Neural progenitor cell (in vitro differentiated cells): ENCODE results near the gene RIC8B. TPM values are rescaled to one million over a fixed set of nuclear protein-coding genes. Genes with fewer than 3 reads are reported as not detected.

Experiments
- DNase-seq: peaks from one replicate; pipeline ENCODE4 v3.0.0-alpha.2; 2016; ENCODE audit warnings: low spot score
- H2AFZ ChIP-seq: fragments of 200-600 bp; sonication (generic); replicated peaks from 2 replicates; pipeline ENCODE4 v1.6.1; 2016; ENCODE audit warnings: antibody characterized with exemption
- H3F3A ChIP-seq: fragments of 200-600 bp; sonication (generic); 2 replicates; pipeline ENCODE4 v1.6.1; 2016; ENCODE audit warnings: antibody characterized with exemption, low read depth
- H3K27ac ChIP-seq: fragments of 200-600 bp; sonication (generic); 2 replicates; pipeline ENCODE4 v1.5.1; 2016; ENCODE audit warnings: mild to moderate bottlenecking
- H3K27me3 ChIP-seq: fragments of 200-600 bp; sonication (generic); 2 replicates; pipeline ENCODE4 v1.6.1; 2016; ENCODE audit warnings: mild to moderate bottlenecking, moderate library complexity
- H3K36me3 ChIP-seq: fragments of 200-600 bp; sonication (generic); 2 replicates; pipeline ENCODE4 v1.5.1; 2016
- H3K4me1 ChIP-seq: fragments of 200-600 bp; sonication (generic); 2 replicates; pipeline ENCODE4 v1.6.1; 2016; ENCODE audit warnings: mixed run types
- H3K4me2 ChIP-seq: fragments of 200-600 bp; sonication (generic); 2 replicates; pipeline ENCODE4 v1.6.1; 2016
- H3K4me3 ChIP-seq: fragments of 200-600 bp; sonication (generic); 2 replicates; pipeline ENCODE4 v1.5.1; 2016
- H3K79me2 ChIP-seq: fragments of 200-600 bp; sonication (generic); 2 replicates; pipeline ENCODE4 v1.6.1; 2016; ENCODE audit warnings: low read depth
- H3K9ac ChIP-seq: fragments of 200-600 bp; sonication (generic); 2 replicates; pipeline ENCODE4 v1.6.1; 2016
- H3K9me3 ChIP-seq: fragments of 200-600 bp; sonication (generic); 2 replicates; pipeline ENCODE4 v1.5.1; 2016; ENCODE audit warnings: low read depth
- H4K20me1 ChIP-seq: fragments of 200-600 bp; sonication (generic); 2 replicates; pipeline ENCODE4 v1.6.1; 2016; ENCODE audit warnings: low read depth
- H3K27ac Mint-ChIP-seq: 3 replicates; pipeline ENCODE4 v1.8.0; 2021; ENCODE audit warnings: mixed read lengths
- H3K27me3 Mint-ChIP-seq: 2 replicates; pipeline ENCODE4 v1.8.0; 2022; ENCODE audit warnings: low read depth, mild to moderate bottlenecking, inconsistent platforms, moderate library complexity, mixed read lengths; ENCODE audit not compliant: insufficient read depth
- H3K36me3 Mint-ChIP-seq: 3 replicates; pipeline ENCODE4 v1.8.0; 2021; ENCODE audit warnings: mixed read lengths
- H3K4me1 Mint-ChIP-seq: 3 replicates; pipeline ENCODE4 v1.8.0; 2021; ENCODE audit warnings: mixed read lengths
- H3K4me3 Mint-ChIP-seq: 3 replicates; pipeline ENCODE4 v1.8.0; 2021; ENCODE audit warnings: mild to moderate bottlenecking, moderate library complexity, mixed read lengths
- H3K9me3 Mint-ChIP-seq: 3 replicates; pipeline ENCODE4 v1.8.0; 2020; ENCODE audit warnings: mixed read lengths
- CTCF ChIP-seq: fragments of 200-600 bp; sonication (generic); IDR thresholded peaks from 2 replicates; pipeline ENCODE4 v1.5.1; 2017; ENCODE audit warnings: antibody characterized with exemption, mild to moderate bottlenecking
- EZH2 ChIP-seq: fragments of 200-600 bp; sonication (generic); IDR thresholded peaks from 2 replicates; pipeline ENCODE4 v1.6.1; 2017; ENCODE audit warnings: antibody characterized with exemption, mild to moderate bottlenecking, moderate library complexity
- EZH2phosphoT487 ChIP-seq: fragments of 200-600 bp; sonication (generic); IDR thresholded peaks from 2 replicates; pipeline ENCODE4 v1.6.1; 2017; ENCODE audit warnings: antibody characterized with exemption
- total RNA-seq: library from RNA; depleted of rRNA; stranded (reverse); fragments of >200 nt; gene quantifications from 2 replicates; pipeline ENCODE4 v1.2.3, GENCODE V29; 2015; ENCODE audit warnings: low replicate concordance

The RIC8B gene
- total RNA-seq, 1 donor from 2014 or later, result 33.2 TPM

- Histone ChIP-seq H3K79me2 (no peaks in the 10 kb centered on the region), H2AFZ (no peak overlapping the region), H3K4me3 (no peak overlapping the region), H3K36me3 (no peaks in the 10 kb centered on the region), H3K9me3 (no peaks in the 10 kb centered on the region), H3K4me2 (no peak overlapping the region), H3K9ac (no peak overlapping the region), H3K27ac (no peak overlapping the region), H3K4me1 (peaks cover 18% of the 10 kb centered on the region), H4K20me1 (no peaks in the 10 kb centered on the region), H3K27me3 (no peaks in the 10 kb centered on the region), H3F3A (peaks cover 6% of the 10 kb centered on the region)
- H3K4me3 Mint-ChIP-seq, result no peak overlapping the region
- TF ChIP-seq CTCF (no peak), EZH2phosphoT487 (no peak)
- no peak overlapping the region for H3K27ac Mint-ChIP-seq
- DNase-seq, result no peak
- H3K4me1 Mint-ChIP-seq, result peaks cover 29% of the 10 kb centered on the region
- peaks cover 13% of the 10 kb centered on the region for H3K27me3 Mint-ChIP-seq
- H3K9me3 Mint-ChIP-seq, result peaks cover 4% of the 10 kb centered on the region
- peaks cover 67% of the 10 kb centered on the region for H3K36me3 Mint-ChIP-seq
Observed at GRCh38 chr12:106750524-106750923, 24.0 kb upstream of the RIC8B start.

DNA sequence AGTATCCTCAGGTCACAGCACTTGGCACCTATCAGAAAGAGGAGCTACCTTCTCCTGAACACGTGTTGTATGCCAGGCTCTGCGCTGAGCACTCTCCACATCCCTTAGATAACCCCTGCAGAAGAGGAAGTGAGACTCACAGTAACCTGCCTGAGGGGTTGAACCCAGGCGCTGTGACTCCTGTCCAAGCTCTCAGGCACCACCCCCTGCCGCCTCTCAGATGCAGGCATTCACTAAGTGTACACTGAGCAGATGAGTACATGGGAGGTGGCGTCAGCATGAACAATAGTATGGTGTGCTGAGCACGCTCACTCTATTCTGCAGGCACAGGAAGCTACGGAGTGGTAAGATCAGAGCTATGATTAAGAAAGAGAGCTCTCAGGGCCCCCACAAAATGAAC, 21.0 kb upstream of the RIC8B start:
- no peak overlapping the region for H3K4me3 ChIP-seq
- peaks cover 40% of the 10 kb centered on the region for H3K4me1 Mint-ChIP-seq
- H3K36me3 ChIP-seq, result no peaks in the 10 kb centered on the region
- H2AFZ ChIP-seq, result no peak overlapping the region
- H3K9ac ChIP-seq, result no peak overlapping the region
- no peaks in the 10 kb centered on the region for H3K79me2 ChIP-seq
- H3K36me3 Mint-ChIP-seq, result peaks cover 62% of the 10 kb centered on the region
- peaks cover 9% of the 10 kb centered on the region for H3K27me3 Mint-ChIP-seq
- peaks cover 5% of the 10 kb centered on the region for H3F3A ChIP-seq
- no peak for TF ChIP-seq EZH2
- TF ChIP-seq EZH2phosphoT487, result no peak
- TF ChIP-seq CTCF, result no peak
- DNase-seq, result no peak
- no peak overlapping the region for H3K4me3 Mint-ChIP-seq
- no peak overlapping the region for H3K27ac Mint-ChIP-seq
- no peak overlapping the region for H3K4me2 ChIP-seq
- peaks cover 22% of the 10 kb centered on the region for H3K4me1 ChIP-seq
- H3K9me3 ChIP-seq, result no peaks in the 10 kb centered on the region
- peaks cover 4% of the 10 kb centered on the region for H3K9me3 Mint-ChIP-seq
- H4K20me1 ChIP-seq, result no peaks in the 10 kb centered on the region
- no peaks in the 10 kb centered on the region for H3K27me3 ChIP-seq
- no peak overlapping the region for H3K27ac ChIP-seq

GRCh38 chr12:106754331-106754730, 20.2 kb upstream of the RIC8B start:
- no peaks in the 10 kb centered on the region for H3K9me3 ChIP-seq
- no peaks in the 10 kb centered on the region for H3K79me2 ChIP-seq
- peaks cover 48% of the 10 kb centered on the region for H3K4me1 Mint-ChIP-seq
- peaks cover 7% of the 10 kb centered on the region for H3F3A ChIP-seq
- H3K27ac ChIP-seq, result no peak overlapping the region
- H3K9ac ChIP-seq, result no peak overlapping the region
- peaks cover 64% of the 10 kb centered on the region for H3K36me3 Mint-ChIP-seq
- TF ChIP-seq EZH2, result no peak
- TF ChIP-seq CTCF, result no peak
- TF ChIP-seq EZH2phosphoT487, result no peak
- no peaks in the 10 kb centered on the region for H3K36me3 ChIP-seq
- H3K4me3 ChIP-seq, result no peak overlapping the region
- H3K27ac Mint-ChIP-seq, result no peak overlapping the region
- H3K4me1 ChIP-seq, result peaks cover 28% of the 10 kb centered on the region
- no peak overlapping the region for H2AFZ ChIP-seq
- no peaks in the 10 kb centered on the region for H3K27me3 ChIP-seq
- H3K4me2 ChIP-seq, result no peak overlapping the region
- peaks cover 9% of the 10 kb centered on the region for H3K27me3 Mint-ChIP-seq
- DNase-seq, result no peak
- no peaks in the 10 kb centered on the region for H4K20me1 ChIP-seq
- peaks cover 4% of the 10 kb centered on the region for H3K9me3 Mint-ChIP-seq
- H3K4me3 Mint-ChIP-seq, result no peak overlapping the region
